ENCODE results near the gene PTPRU.

DNA sequence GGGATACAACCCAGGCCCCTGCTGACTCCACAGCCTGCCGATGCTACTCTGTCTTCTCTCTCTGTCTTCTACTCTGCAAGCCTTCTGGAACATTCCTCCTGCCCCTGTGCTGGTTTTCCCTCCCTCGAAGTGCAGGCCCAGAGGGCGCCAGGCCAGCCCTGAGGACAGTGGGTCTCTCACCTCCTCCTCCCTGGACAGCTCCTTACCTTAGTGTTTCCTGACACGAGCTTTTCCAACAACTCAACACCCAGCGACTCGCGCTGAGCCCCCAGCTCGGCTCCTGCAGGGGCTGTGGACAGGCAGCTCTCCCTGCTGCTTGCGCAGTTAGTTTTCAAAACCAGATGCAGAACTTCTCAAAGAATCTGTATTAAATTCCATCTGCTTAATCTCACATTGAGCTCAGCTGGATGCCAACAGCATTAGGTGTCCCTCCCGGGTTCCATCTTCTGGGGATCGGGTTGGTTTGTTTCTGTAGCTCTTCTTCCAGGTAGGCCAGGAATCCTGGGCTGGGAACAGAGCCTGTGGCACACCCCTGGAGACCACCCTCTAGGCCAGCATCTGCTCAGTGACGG, 54.2 kb downstream of the PTPRU start:
- TF ChIP-seq, protein P1, sequence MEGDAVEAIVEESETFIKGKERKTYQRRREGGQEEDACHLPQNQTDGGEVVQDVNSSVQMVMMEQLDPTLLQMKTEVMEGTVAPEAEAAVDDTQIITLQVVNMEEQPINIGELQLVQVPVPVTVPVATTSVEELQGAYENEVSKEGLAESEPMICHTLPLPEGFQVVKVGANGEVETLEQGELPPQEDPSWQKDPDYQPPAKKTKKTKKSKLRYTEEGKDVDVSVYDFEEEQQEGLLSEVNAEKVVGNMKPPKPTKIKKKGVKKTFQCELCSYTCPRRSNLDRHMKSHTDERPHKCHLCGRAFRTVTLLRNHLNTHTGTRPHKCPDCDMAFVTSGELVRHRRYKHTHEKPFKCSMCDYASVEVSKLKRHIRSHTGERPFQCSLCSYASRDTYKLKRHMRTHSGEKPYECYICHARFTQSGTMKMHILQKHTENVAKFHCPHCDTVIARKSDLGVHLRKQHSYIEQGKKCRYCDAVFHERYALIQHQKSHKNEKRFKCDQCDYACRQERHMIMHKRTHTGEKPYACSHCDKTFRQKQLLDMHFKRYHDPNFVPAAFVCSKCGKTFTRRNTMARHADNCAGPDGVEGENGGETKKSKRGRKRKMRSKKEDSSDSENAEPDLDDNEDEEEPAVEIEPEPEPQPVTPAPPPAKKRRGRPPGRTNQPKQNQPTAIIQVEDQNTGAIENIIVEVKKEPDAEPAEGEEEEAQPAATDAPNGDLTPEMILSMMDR (IDR thresholded peaks at IDR 0.05) = no peak
- TF ChIP-seq BHLHE40 (IDR thresholded peaks at IDR 0.05; ENCODE audit: low read depth, low read length) (no peak), MYC (IDR thresholded peaks at IDR 0.05; ENCODE audit: borderline replicate concordance, low read length) (no peak), EHMT2 (IDR thresholded peaks at IDR 0.05; ENCODE audit: low read depth) (no peak), ZSCAN20 (CRISPR knock-in tag; IDR thresholded peaks at IDR 0.05) (no peak), CEBPB (IDR thresholded peaks at IDR 0.05) (no peak), MAX (IDR thresholded peaks at IDR 0.05) (no peak), JUN (IDR thresholded peaks at IDR 0.05) (no peak), FOSB (CRISPR knock-in tag; IDR thresholded peaks at IDR 0.05) (no peak)
